Ishikawa (cell line): ENCODE measurements around the gene RAP1GAP2.

ENCODE experiments used
- CEBPB ChIP-seq: IDR thresholded peaks from 2 replicates; pipeline ENCODE4 v1.6.1; 2012
- CREB1 ChIP-seq: IDR thresholded peaks from 2 replicates; pipeline ENCODE4 v1.6.1; 2012; ENCODE audit warnings: low read depth
- EGR1 ChIP-seq: IDR thresholded peaks from 2 replicates; pipeline ENCODE4 v1.6.1; 2012
- EP300 ChIP-seq: IDR thresholded peaks from 2 replicates; pipeline ENCODE4 v1.6.1; 2012; ENCODE audit warnings: borderline replicate concordance
- FOXM1 ChIP-seq: IDR thresholded peaks from 2 replicates; pipeline ENCODE4 v1.6.1; 2012; ENCODE audit warnings: low read depth, borderline replicate concordance
- NFIC ChIP-seq: IDR thresholded peaks from 2 replicates; pipeline ENCODE4 v1.6.1; 2012
- RAD21 ChIP-seq: IDR thresholded peaks from 2 replicates; pipeline ENCODE4 v1.6.1; 2012; ENCODE audit warnings: low read depth
- TAF1 ChIP-seq: IDR thresholded peaks from 2 replicates; pipeline ENCODE4 v1.6.1; 2012; ENCODE audit warnings: low read depth, mild to moderate bottlenecking
- TCF12 ChIP-seq: IDR thresholded peaks from 2 replicates; pipeline ENCODE4 v1.6.1; 2012; ENCODE audit warnings: low read depth
- TEAD4 ChIP-seq: IDR thresholded peaks from 2 replicates; pipeline ENCODE4 v1.6.1; 2012
- YY1 ChIP-seq: IDR thresholded peaks from 2 replicates; pipeline ENCODE4 v1.6.1; 2012; ENCODE audit warnings: low read depth
- ZBTB7A ChIP-seq: IDR thresholded peaks from 2 replicates; pipeline ENCODE4 v1.6.1; 2012; ENCODE audit warnings: low read depth
- TF ChIP-seq, protein P1 (sequence below): IDR thresholded peaks from 2 replicates; pipeline ENCODE4 v1.6.1; 2012; ENCODE audit warnings: low read depth, mild to moderate bottlenecking
- TF ChIP-seq, protein P2 (sequence below): IDR thresholded peaks from 2 replicates; pipeline ENCODE4 v1.6.1; 2012
- TF ChIP-seq, protein P3 (sequence below): IDR thresholded peaks from 2 replicates; pipeline ENCODE4 v1.6.1; 2012

The RAP1GAP2 gene

DNA sequence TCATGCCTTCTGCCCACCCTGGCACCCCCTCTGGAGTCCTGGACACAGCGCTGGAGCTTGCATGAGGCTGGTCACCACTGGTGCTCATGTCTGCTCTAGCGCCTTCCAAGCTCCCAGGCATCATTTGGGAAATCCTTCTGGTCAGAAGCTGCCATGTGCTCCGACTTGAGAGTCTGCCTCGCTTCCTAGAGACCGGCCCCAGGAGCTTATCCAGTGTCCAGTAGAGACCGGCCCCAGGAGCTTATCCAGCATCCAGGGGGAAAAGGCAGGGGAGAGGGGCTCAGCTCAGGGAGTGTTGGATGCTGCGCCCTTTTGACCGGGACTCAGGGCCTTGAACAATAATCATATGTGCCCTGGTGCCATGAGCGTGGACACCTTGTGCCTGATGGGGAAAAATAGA, 106.3 kb downstream of the RAP1GAP2 start:
- TF ChIP-seq TCF12, result no peak

DNA sequence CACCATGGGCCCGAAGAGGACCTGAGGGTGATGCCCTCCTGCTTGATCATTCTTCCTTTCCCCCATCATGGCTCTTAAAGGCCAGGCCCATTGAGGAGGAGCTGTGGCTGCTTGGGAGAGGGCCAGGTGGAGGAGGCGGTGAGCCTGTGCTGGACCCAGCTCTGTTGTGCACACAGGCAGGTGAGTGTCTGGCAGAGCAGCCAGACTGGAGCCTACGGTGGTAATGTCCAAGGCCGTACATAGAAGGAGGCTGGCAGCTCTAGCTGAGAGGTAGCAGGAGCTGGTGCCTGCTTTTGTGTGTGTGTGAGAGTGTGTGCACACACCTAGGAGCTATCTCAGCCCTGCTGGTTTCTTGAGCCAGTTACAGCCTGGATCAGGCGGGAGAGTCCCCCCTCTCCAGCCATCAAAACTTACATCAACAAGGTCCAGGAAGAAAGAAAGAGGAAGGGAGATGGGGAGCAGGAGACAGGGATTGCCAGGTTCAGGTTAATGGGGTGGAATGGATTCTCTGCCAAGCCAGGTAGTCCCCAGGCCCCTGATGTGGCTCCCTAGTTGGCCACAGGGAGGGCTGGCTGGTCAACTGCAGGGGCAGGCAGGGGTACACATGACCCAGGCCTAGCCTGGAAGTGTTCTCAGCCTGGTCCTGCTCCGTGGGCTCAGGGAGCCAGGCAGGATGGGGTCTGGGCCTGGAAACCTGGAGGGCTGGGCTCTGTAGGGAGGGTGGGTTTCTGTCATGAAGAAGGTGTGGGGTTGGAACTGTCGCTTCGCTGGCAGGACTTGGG, 107.1 kb downstream of the RAP1GAP2 start:
- no peak for TF ChIP-seq ZBTB7A
- no peak for TF ChIP-seq EGR1
- TF ChIP-seq, protein P1, sequence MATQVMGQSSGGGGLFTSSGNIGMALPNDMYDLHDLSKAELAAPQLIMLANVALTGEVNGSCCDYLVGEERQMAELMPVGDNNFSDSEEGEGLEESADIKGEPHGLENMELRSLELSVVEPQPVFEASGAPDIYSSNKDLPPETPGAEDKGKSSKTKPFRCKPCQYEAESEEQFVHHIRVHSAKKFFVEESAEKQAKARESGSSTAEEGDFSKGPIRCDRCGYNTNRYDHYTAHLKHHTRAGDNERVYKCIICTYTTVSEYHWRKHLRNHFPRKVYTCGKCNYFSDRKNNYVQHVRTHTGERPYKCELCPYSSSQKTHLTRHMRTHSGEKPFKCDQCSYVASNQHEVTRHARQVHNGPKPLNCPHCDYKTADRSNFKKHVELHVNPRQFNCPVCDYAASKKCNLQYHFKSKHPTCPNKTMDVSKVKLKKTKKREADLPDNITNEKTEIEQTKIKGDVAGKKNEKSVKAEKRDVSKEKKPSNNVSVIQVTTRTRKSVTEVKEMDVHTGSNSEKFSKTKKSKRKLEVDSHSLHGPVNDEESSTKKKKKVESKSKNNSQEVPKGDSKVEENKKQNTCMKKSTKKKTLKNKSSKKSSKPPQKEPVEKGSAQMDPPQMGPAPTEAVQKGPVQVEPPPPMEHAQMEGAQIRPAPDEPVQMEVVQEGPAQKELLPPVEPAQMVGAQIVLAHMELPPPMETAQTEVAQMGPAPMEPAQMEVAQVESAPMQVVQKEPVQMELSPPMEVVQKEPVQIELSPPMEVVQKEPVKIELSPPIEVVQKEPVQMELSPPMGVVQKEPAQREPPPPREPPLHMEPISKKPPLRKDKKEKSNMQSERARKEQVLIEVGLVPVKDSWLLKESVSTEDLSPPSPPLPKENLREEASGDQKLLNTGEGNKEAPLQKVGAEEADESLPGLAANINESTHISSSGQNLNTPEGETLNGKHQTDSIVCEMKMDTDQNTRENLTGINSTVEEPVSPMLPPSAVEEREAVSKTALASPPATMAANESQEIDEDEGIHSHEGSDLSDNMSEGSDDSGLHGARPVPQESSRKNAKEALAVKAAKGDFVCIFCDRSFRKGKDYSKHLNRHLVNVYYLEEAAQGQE, result no peak
- TF ChIP-seq, protein P2, sequence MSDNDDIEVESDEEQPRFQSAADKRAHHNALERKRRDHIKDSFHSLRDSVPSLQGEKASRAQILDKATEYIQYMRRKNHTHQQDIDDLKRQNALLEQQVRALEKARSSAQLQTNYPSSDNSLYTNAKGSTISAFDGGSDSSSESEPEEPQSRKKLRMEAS, result no peak
- TF ChIP-seq, protein P3, sequence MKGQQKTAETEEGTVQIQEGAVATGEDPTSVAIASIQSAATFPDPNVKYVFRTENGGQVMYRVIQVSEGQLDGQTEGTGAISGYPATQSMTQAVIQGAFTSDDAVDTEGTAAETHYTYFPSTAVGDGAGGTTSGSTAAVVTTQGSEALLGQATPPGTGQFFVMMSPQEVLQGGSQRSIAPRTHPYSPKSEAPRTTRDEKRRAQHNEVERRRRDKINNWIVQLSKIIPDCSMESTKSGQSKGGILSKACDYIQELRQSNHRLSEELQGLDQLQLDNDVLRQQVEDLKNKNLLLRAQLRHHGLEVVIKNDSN, result no peak

DNA sequence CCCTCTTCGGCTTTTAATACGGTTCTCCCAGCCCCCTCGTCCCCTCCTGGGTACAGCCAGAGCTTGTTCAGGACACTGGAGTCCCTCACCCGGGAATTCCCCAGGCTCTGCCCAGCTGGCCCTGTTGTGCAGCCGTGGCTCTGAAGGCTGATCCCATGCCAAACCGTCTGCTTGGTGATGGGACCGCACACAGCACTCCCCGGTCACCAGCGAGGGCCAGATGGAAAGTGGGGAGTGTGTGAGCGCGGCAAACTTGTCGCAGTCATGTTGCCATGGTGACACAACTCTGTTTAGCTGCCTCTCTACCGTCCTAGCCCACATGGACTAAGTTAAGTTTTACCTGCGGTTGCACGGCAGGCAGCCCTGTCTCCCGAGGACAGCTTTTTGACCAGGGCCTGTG, 107.9 kb downstream of the RAP1GAP2 start:
- TF ChIP-seq, protein P2, result no peak
- TF ChIP-seq CEBPB (no peak), NFIC (no peak), RAD21 (no peak), TCF12 (no peak), TAF1 (no peak), TEAD4 (no peak), EGR1 (no peak), ZBTB7A (no peak)
- TF ChIP-seq, protein P1, result no peak

DNA sequence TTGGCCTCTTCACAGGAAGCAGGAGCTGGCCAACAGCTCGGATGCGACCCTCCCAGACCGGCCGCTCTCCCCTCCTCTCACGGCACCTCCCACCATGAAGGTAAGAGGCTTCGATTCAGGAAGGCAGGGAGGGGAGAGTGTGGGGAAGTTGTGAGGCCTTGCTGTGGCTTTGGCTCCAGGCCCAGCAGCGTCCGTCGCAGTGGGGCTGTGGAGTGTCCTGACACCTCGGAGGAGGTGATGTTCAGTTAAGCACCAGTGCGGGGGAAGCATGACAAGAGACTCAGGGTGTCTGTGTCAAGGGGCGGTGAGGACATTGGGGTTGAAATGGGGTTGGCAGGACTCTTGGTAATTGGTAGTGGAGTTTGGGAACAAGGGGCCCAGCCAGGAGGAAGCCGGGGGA, 109.0 kb downstream of the RAP1GAP2 start:
- no peak for TF ChIP-seq TEAD4
- no peak for TF ChIP-seq CEBPB
- TF ChIP-seq, protein P1, result no peak
- no peak for TF ChIP-seq EP300
- no peak for TF ChIP-seq FOXM1
- TF ChIP-seq, protein P2, result no peak
- TF ChIP-seq ZBTB7A, result no peak
- no peak for TF ChIP-seq EGR1
- TF ChIP-seq TAF1, result no peak
- no peak for TF ChIP-seq CREB1
- TF ChIP-seq NFIC, result no peak
- TF ChIP-seq TCF12, result no peak
- TF ChIP-seq, protein P3, result no peak
- no peak for TF ChIP-seq RAD21
- TF ChIP-seq YY1, result no peak
